ENCODE measurements around the gene FBXW12.

DNA sequence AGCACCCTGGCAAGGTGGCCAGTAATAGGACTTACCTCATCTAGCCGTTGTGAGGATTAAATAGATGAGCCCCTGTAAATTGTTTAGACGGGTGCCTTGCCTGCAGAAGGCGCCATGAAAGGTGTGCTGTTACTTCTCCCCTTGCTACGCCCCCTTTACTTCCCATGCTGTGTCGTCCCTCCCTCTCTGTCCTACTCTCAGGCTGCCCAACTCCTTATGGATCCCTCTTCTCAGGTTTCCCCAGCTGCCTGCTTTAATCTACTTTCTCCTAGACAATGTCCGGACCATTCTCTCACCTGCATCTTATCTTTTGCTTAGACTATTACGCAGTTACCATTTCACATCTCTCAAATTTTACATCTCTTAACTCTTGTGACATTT is 1.7 kb upstream of the FBXW12 start:
- TF ChIP-seq, protein P1, sequence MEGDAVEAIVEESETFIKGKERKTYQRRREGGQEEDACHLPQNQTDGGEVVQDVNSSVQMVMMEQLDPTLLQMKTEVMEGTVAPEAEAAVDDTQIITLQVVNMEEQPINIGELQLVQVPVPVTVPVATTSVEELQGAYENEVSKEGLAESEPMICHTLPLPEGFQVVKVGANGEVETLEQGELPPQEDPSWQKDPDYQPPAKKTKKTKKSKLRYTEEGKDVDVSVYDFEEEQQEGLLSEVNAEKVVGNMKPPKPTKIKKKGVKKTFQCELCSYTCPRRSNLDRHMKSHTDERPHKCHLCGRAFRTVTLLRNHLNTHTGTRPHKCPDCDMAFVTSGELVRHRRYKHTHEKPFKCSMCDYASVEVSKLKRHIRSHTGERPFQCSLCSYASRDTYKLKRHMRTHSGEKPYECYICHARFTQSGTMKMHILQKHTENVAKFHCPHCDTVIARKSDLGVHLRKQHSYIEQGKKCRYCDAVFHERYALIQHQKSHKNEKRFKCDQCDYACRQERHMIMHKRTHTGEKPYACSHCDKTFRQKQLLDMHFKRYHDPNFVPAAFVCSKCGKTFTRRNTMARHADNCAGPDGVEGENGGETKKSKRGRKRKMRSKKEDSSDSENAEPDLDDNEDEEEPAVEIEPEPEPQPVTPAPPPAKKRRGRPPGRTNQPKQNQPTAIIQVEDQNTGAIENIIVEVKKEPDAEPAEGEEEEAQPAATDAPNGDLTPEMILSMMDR (IDR thresholded peaks at IDR 0.05; ENCODE audit: low read depth, low read length) = no peak
- no peak for TF ChIP-seq EZH2phosphoT487 (IDR thresholded peaks at IDR 0.05; ENCODE audit: low read depth)

Measured in OCI-LY3 (cell line).